ENCODE measurements around the gene PAPPA2.

DNA sequence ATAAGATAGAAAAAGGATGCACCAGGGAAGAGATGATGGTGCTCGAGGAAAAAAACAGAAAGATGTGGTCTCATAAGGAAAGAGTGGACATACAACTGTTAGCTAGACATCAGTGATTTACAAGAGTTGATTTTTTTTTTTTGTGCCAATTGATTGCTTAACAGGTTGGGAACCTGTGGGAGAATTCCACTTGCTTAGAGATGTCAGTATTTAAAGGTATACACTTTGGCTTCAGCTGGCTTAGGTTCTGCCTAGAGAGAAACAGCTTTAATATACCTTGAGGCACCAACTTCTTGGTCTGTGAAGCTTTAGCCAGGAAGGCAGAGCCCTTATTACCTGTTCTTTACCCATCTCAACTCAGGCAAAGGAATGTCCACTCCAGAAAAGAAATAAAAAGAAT lies 303.8 kb downstream of the PAPPA2 start:
- TF ChIP-seq, protein P1, sequence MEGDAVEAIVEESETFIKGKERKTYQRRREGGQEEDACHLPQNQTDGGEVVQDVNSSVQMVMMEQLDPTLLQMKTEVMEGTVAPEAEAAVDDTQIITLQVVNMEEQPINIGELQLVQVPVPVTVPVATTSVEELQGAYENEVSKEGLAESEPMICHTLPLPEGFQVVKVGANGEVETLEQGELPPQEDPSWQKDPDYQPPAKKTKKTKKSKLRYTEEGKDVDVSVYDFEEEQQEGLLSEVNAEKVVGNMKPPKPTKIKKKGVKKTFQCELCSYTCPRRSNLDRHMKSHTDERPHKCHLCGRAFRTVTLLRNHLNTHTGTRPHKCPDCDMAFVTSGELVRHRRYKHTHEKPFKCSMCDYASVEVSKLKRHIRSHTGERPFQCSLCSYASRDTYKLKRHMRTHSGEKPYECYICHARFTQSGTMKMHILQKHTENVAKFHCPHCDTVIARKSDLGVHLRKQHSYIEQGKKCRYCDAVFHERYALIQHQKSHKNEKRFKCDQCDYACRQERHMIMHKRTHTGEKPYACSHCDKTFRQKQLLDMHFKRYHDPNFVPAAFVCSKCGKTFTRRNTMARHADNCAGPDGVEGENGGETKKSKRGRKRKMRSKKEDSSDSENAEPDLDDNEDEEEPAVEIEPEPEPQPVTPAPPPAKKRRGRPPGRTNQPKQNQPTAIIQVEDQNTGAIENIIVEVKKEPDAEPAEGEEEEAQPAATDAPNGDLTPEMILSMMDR (IDR thresholded peaks at IDR 0.05) = no peak
- no peak for TF ChIP-seq POLR2A (IDR thresholded peaks at IDR 0.05)
- no peak for TF ChIP-seq POLR2AphosphoS5 (IDR thresholded peaks at IDR 0.05)

Data from transverse colon (tissue), 4 donors.